NCI-H774 (cell line): ENCODE results near the gene KIF26A.
A peak's percentile ranks its signal among the peaks of the same experiment; 100 is the strongest.

Source experiments
- DNase-seq: peaks from one replicate; lab custom pipeline; 2025; lab: John Stamatoyannopoulos, UW

KIF26A gene

DNA sequence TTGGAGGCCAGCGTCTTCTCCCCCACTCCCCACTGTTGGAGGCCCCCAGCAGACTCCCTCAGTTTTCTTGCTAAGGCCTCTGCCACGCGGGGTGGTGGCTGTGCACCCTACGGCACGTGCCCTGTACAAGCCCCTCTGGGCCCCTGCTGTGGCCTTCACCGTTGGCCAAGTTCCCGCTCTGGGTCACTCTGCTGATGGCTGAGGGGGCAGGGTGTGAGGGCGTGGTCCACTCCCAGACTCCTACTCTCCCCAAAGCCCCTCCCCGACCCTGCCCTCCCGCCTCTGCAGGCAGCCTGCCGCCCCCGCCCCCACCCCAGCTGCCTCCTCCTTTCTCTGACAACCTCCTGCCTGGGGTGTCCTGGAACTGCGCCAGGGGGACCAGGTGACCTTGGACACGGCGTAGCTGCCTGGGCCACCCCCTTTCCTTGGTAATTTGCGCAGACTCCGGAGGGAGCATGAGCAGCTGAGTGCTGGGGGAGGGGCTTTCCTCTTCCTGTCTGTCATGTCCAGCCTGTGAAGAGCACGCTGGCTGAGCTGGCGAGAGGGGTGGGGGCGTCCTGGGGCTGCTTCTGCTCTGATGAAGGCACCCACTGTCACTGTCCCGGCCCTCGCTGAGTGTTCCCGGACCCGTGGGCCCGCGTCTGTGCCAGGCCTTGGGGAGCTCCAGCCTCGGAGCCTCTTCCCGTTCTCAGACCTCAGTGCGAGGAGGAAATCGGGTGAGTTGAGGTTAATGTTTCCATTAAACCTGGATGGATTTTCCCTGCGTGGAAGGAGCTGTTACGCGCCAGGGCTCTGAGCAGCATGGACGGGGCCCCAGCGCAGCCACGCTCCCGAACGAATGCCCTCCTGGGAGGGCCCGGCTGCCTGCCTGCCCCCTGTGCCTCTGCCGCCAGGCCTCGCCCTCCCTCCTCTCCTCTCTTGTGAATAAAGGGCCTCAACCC is 85.0 kb downstream of the KIF26A start:
- peak; percentile 22 for DNase-seq

DNA sequence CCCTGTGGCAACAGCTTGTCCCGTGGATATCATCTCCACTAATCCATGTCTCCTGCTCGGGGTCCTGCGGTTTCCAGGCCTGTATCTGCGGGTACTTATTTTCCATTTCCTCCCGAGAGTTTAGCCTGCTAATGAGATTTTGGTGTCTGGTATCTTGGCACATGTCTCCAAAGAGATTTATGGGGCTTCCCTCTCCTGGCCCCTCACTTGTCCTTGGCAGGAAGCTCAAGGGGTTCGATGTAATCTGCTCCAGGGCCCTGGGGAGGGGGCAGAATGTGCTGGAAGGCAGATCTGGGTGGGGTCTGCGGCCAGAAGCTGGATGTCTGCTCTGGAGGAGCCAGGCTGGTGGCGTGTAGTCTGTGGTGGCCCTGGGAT is 85.7 kb downstream of the KIF26A start:
- DNase-seq: no peak

DNA sequence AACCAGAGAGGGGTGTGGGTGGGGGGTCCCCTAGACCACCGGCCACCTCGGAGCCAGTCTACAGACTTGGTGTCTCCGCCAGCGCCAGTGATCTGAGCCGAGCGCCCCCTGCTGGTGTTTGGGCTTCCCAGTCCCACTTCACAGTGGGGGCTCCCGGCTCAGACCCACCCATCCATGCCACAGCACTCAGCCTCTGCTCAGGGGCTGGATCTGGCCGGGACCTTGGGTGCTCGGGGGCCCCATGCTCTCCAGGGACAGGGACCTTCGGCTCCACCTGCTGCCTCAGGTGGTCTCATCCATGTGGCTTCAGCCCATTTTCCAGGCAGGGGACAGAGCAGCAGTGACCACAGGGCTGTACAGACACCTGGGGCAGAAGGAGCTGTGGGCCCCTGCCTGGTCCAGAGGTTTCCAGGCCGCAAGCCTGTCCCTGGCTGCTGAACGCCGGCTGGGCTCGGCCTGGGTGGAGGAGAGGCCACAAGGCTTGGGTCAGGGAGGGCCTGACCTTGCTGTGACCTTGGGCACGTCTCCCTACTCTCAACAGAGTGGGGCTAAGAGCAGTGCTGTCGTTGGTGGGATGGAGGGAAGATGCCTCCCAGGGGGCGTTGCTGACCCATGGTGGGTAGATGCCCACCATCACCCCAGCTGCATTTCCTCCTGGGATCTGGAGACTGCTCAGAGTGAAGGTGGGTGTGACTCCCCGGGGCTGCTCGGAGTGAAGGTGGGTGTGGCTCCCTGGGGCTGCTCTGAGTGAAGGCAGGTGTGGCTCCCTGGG is 86.3 kb downstream of the KIF26A start:
- DNase-seq: no peak

DNA sequence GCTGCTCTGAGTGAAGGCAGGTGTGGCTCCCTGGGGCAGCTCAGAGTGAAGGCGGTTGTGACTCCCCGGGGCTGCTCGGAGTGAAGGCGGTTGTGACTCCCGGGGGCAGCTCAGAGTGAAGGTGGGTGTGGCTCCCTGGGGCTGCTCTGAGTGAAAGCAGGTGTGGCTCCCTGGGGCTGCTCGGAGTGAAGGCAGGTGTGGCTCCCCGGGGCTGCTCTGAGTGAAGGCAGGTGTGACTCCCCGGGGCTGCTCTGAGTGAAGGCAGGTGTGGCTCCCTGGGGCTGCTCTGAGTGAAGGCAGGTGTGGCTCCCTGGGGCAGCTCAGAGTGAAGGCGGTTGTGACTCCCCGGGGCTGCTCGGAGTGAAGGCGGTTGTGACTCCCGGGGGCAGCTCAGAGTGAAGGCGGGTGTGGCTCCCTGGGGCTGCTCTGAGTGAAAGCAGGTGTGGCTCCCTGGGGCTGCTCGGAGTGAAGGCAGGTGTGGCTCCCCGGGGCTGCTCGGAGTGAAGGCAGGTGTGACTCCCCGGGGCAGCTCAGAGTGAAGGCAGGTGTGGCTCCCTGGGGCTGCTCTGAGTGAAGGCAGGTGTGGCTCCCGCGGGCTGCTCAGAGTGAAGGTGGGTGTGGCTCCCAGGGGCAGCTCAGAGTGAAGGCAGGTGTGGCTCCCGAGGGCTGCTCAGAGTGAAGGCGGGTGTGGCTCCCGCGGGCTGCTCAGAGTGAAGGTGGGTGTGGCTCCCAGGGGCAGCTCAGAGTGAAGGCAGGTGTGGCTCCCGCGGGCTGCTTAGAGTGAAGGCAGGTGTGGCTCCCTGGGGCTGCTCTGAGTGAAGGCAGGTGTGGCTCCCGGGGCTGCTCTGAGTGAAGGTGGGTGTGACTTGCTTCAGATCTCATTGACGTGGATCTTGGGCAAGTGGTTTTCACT is 87.1 kb downstream of the KIF26A start:
- peak; percentile 79 for DNase-seq

DNA sequence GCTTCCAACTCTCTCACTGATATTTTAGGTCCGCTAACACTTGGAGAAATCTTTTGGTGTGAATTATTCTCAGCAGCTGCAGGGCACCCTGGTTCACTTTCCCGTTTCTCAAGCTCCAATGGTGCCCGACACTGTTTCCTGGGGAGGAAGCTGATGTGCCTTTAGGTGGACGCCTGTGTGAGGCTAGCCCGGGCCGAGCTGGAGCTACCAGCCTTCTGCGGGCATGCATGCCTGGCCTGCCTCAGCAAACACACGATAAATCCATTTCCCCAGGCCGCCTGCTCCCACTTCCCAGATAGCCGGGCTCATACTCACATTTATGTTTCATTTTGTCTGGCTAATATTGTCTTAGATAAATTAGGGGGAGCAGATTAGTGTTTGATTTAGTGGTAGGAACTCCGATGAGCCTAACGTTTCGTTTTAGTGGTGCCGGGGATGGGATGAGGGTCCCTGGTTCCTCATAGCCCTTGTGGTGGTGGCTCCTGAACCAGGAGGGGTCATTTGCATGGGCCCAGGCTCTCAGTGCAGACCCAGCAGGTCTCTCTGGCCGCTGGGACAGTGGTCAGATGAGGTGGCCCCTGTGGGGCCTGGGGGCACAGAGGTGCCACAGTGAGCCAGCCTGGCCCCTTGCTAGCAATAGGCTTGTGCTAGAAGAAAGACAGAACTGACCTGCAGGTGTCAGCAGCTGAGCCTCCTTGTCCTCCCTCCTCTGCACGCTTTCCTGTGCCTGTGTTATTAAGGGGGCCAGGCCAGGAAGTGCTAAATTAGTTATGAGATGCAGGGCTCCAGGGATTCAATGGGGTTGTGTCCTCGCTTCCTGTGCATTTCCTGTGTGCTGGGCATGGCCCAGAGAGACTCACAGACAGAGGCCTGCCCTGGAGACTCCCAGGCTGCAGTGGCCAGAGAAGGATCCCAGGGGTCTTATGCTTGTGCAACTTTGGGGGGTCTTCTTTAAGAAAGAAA is 88.3 kb downstream of the KIF26A start:
- DNase-seq: no peak

DNA sequence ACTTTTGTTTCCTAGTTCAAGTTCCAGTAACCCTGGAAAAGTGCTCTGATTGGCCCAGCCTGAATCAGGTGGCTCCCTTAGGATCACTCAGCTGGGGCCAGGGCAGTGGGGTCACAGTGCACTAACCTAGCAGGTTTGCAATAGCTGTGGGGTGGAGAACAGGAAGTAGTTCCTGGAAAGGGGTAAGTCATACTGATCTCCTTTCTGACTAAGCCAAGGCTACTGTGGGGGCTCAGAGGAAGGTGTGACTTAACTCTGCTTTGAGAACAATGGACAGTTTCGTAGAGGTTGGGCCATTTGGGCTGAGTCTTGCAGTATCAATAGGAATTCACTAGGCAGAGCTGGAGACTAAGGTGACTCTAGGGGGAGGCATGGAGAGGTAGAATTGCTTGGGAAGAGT is 89.4 kb downstream of the KIF26A start:
- DNase-seq: no peak

DNA sequence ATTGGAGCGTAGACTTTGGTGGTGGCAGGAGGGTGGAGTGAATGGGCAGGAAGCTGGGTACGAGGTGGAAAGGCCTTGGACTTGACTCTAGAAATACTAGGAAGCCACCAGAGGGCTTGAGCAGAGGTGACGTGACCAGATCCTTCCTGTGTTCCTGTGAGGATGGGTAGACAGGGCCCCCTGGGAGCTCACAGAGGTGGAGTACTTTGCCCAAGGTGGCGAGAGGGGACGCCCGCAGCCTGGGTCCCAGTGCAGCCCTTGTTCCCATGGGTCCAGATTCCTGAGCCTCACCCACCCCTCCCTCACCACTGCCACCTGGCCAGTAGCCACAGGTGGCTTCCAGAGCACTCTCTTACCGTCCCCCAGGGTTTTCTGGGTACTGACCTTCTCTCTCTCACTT is 89.8 kb downstream of the KIF26A start:
- no peak for DNase-seq

DNA sequence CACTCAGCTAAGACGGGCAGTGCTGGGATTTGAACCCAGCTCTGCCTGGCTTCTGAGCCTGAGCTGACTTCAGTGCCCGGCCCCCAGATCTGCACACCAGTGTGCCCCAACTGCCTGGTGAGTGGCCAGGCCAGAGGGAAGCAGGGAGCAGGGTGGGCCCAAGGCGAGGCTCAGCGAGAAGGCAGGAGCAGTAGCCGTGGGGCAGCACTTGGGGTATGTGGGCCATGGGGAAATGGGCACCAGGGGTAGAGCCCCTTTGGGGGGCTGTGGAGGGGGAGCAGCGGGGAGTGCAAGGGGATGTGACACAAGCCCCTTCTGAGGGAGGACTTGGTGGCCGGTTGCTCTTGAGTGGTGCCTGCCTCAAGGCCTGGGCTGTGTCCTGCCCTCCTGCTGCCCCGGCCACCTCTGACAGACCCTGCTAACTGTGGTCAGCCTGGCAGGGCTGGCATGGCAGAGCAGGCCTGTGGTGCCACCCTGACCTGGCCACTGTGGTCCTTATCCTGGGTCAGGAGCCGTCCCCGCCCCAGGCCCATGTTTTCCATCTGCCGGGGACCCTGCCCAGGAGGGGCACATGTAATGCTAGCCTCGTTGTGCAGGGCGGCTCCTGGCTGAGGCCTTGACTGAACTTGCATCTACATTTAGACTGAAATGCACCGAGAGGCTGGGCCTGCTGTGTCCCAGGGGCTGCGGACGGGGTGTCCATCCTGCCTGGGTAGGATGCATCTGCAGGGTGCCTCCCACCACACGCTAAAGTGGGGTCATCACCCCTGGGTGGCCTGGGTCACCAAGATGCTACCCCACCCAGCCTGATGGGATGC is 90.5 kb downstream of the KIF26A start:
- no peak for DNase-seq

DNA sequence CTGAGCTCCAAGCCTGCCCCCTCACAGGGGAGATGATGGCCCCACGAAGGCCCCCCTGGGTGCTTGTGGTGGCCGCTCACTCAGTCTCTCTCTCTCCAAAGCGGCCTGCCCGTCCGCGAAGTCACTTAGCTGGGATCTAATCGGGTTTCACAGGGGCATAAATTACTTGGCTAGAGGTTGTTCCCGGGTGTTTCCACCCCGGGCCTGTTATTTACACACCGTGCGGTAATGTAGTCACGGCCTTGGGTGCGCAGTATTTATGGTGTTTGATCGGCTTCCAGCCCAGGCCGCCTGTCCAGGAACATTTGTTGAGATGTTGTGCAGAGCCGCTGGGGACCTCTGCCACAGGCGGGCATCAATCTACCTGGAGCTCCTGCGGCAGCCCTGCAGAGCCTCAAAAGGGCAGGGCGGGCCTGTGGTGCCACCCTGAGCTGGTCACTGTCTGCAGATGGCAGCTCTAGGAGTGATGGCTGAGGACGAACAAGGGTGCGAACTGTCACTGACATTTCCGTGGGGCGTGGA is 91.2 kb downstream of the KIF26A start:
- no peak for DNase-seq

DNA sequence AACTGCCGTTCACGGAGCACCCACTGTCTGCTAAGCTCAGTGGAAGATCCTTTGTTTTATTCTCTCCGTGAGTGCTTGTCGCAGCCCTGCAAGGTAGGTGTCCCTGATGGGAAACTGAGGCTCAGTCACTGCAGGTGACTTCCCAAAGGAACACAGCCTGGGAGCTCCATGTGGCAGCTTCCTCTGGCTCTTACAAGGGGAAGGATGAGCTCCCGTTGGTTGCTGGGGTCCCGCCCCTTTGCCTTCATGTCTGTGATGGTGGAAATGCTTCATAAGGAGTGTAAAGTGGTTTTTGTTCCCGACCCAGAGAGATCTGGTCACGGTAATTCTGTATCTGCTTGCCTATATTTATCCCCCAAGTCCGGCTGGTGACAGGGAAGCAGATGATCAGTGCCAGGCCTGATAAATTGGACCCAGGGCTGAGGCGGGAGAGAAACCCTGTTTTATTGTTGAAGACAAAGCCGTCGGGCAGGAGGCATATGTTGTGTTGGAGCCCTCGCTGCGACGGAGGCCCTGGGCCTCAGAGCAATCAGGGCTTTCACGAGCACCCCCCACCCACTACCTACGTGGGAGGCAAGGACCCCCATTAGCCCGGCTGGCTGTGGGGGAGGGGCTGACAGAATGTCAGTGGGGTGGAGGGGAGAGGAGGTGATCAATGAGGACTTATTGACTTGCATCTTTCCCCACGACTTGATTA is 91.9 kb downstream of the KIF26A start:
- DNase-seq: no peak
